Measurements from ENCODE around the gene ERG.

The ERG gene

GRCh38 chr21:38511198-38511597 is 12.9 kb upstream of the ERG start:
- TF ChIP-seq REST (IDR thresholded peaks at IDR 0.05; ENCODE audit: insufficient replicate concordance, low read depth) (no peak), CTCF (IDR thresholded peaks at IDR 0.05; ENCODE audit: insufficient read depth, low read length) (no peak), POLR2AphosphoS5 (IDR thresholded peaks at IDR 0.05; ENCODE audit: low read depth) (no peak), SPI1 (IDR thresholded peaks at IDR 0.05; ENCODE audit: borderline replicate concordance, low read depth) (no peak), GABPA (IDR thresholded peaks at IDR 0.05; ENCODE audit: low read depth) (no peak)
- Histone ChIP-seq H3K4me3 (replicated peaks; ENCODE audit: insufficient read depth, low read length) (no peak overlapping the region), H3K27ac (replicated peaks) (no peak overlapping the region), H3K27me3 (ENCODE audit: insufficient read depth, poor library complexity, severe bottlenecking) (no peaks in the 10 kb centered on the region)
- DNase-seq (ENCODE audit: low read depth in 1 of 2, low spot score in 1 of 2), result no peak

GRCh38 chr21:38507374-38507942 is 9.2 kb upstream of the ERG start:
- H3K27me3 ChIP-seq (ENCODE audit: insufficient read depth, poor library complexity, severe bottlenecking), result no peaks in the 10 kb centered on the region
- no peak overlapping the region for H3K4me3 ChIP-seq (replicated peaks; ENCODE audit: insufficient read depth, low read length)
- no peak for DNase-seq (ENCODE audit: low read depth in 1 of 2, low spot score in 1 of 2)
- TF ChIP-seq REST (IDR thresholded peaks at IDR 0.05; ENCODE audit: insufficient replicate concordance, low read depth), result no peak
- TF ChIP-seq POLR2AphosphoS5 (IDR thresholded peaks at IDR 0.05; ENCODE audit: low read depth), result no peak
- TF ChIP-seq CTCF (IDR thresholded peaks at IDR 0.05; ENCODE audit: insufficient read depth, low read length), result no peak
- TF ChIP-seq SPI1 (IDR thresholded peaks at IDR 0.05; ENCODE audit: borderline replicate concordance, low read depth), result no peak
- no peak for TF ChIP-seq GABPA (IDR thresholded peaks at IDR 0.05; ENCODE audit: low read depth)
- peak overlapping the region; percentile 81 for H3K27ac ChIP-seq (replicated peaks)

GRCh38 chr21:38506661-38507281 is 8.5 kb upstream of the ERG start:
- TF ChIP-seq GABPA (IDR thresholded peaks at IDR 0.05; ENCODE audit: low read depth), result no peak
- no peak for TF ChIP-seq REST (IDR thresholded peaks at IDR 0.05; ENCODE audit: insufficient replicate concordance, low read depth)
- TF ChIP-seq SPI1 (IDR thresholded peaks at IDR 0.05; ENCODE audit: borderline replicate concordance, low read depth), result no peak; the same call in 1 of the 2 replicates
- no peak for TF ChIP-seq CTCF (IDR thresholded peaks at IDR 0.05; ENCODE audit: insufficient read depth, low read length)
- peak; percentile 56; the same call in 1 of the 2 replicates for TF ChIP-seq POLR2AphosphoS5 (IDR thresholded peaks at IDR 0.05; ENCODE audit: low read depth)
- peak; percentile 65 to 94 for DNase-seq (ENCODE audit: low read depth in 1 of 2, low spot score in 1 of 2)
- Histone ChIP-seq H3K27me3 (ENCODE audit: insufficient read depth, poor library complexity, severe bottlenecking) (no peaks in the 10 kb centered on the region), H3K27ac (replicated peaks) (peak overlapping the region; percentile 81), H3K4me3 (replicated peaks; ENCODE audit: insufficient read depth, low read length) (no peak overlapping the region)

Data from HL-60 (cell line).